Upper lobe of left lung (tissue), 4 donors: ENCODE results near the gene C9orf57.

Experiments used
- CTCF ChIP-seq, 6 experiments: fragments of 450-650 bp in 4 of 6; fragments of 200-600 bp in 2 of 6; sonication (generic) in 2 of 6; IDR thresholded peaks; one replicate each; pipeline ENCODE4 v1.5.1; 2016 to 2019; ENCODE audit warnings: antibody characterized with exemption in 6 of 6
- POLR2AphosphoS5 ChIP-seq, 2 donors: sonication (generic); formaldehyde crosslinking; IDR thresholded peaks; one replicate each; pipeline ENCODE4 v1.5.1; 2017; ENCODE audit warnings: antibody characterized with exemption in 2 of 2

GRCh38 chr9:72082536-72082935, 22.1 kb upstream of the C9orf57 start:
- TF ChIP-seq POLR2AphosphoS5 (IDR thresholded peaks at IDR 0.05) (no peak), CTCF (IDR thresholded peaks at IDR 0.05) (no peak)
